HCT116 (cell line): ENCODE results near the gene BAHCC1. TPM values are rescaled to one million over a fixed set of nuclear protein-coding genes. Genes with fewer than 3 reads are reported as not detected.

Source experiments
- ATAC-seq: fragments of 200-7000 bp; cut with Tn5 transposase; 2 replicates; pipeline ENCODE4 v1.9.1; 2020; ENCODE audit warnings: mild to moderate bottlenecking, moderate library complexity
- BruUV-seq: library from RNA; stranded (reverse); fragments of 400-500 nt; replicated peaks from 2 replicates; lab custom pipeline; 2021; lab: Mats Ljungman, UMichigan
- CTCF ChIA-PET: fragments of 300-600 bp; sonication (Branson Sonifier 250); formaldehyde crosslinking; loops from one replicate; lab custom pipeline; 2021; ENCODE audit warnings: antibody characterized with exemption; lab: Charles Lee
- POLR2A ChIA-PET: fragments of 300-600, 350-600 bp; sonication (Branson Sonifier 250); formaldehyde crosslinking; loops from one replicate; lab custom pipeline; 2021; ENCODE audit warnings: antibody characterized with exemption; lab: Charles Lee
- RAD21 ChIA-PET, 2 experiments: fragments of 300-600 bp; sonication (Branson Sonifier 250); formaldehyde crosslinking; loops; one replicate each; lab custom pipeline; 2023; ENCODE audit warnings: low total read pairs in 2 of 2; ENCODE audit not compliant: uncharacterized antibody in 2 of 2, unreplicated experiment in 2 of 2, low non-redundant PET in 1 of 2; lab: Charles Lee
- DNase-seq: peaks from one replicate; pipeline ENCODE4 v3.0.0-alpha.2; 2010; ENCODE audit warnings: low read depth, low spot score
- H2AFZ ChIP-seq: fragments of 200-600 bp; shearing (Covaris generic), sonication (generic); 2 replicates; pipeline ENCODE4 v1.6.1; 2017; ENCODE audit warnings: low read depth, mixed run types, mixed read lengths, antibody characterized with exemption, low read length; ENCODE audit not compliant: poor library complexity, severe bottlenecking
- H3K27ac ChIP-seq: 2 replicates; pipeline ENCODE4 v1.5.1; 2012; ENCODE audit warnings: low read depth, low read length
- H3K27me3 ChIP-seq: fragments of 200-600 bp; sonication (generic); 2 replicates; pipeline ENCODE4 v1.6.1; 2016; ENCODE audit warnings: mixed run types, low read length, mixed read lengths; ENCODE audit not compliant: insufficient read depth
- H3K36me3 ChIP-seq, 2 experiments: fragments of 200-500 bp in 1 of 2; fragments of 200-600 bp in 1 of 2; sonication (Bioruptor generic) in 1 of 2; sonication (generic) in 1 of 2; 2 replicates each; pipeline versions ENCODE4 v1.5.1 to v1.6.1; 2014 to 2016; ENCODE audit warnings: low read length in 2 of 2, inconsistent platforms in 1 of 2, mixed read lengths in 1 of 2, mixed run types in 1 of 2; ENCODE audit not compliant: insufficient read depth in 2 of 2, control insufficient read depth in 1 of 2
- H3K4me1 ChIP-seq, 2 experiments: fragments of 200-600 bp in 1 of 2; sonication (generic) in 1 of 2; 2 replicates each; pipeline versions ENCODE4 v1.5.1 to v1.6.1; 2012 to 2017; ENCODE audit warnings: low read length in 2 of 2, inconsistent platforms in 1 of 2, mild to moderate bottlenecking in 1 of 2, mixed read lengths in 1 of 2, mixed run types in 1 of 2, moderate library complexity in 1 of 2; ENCODE audit not compliant: insufficient read depth in 2 of 2, control insufficient read depth in 1 of 2
- H3K4me2 ChIP-seq: fragments of 200-600 bp; sonication (generic); 2 replicates; pipeline ENCODE4 v1.6.1; 2017; ENCODE audit warnings: mixed run types, low read length, mixed read lengths
- H3K4me3 ChIP-seq, 2 experiments: fragments of 200-600 bp in 1 of 2; sonication (generic) in 1 of 2; replicated peaks in 1 of 2; 2 replicates each; pipeline ENCODE4 v1.5.1; 2011 to 2016; ENCODE audit warnings: low read length in 2 of 2, control low read depth in 1 of 2, low read depth in 1 of 2, mild to moderate bottlenecking in 1 of 2, mixed read lengths in 1 of 2, mixed run types in 1 of 2
- H3K79me2 ChIP-seq: fragments of 200-600 bp; sonication (generic); 2 replicates; pipeline ENCODE4 v1.6.1; 2017; ENCODE audit warnings: mild to moderate bottlenecking, mixed run types, low read length, moderate library complexity, mixed read lengths; ENCODE audit not compliant: insufficient read depth
- H3K9ac ChIP-seq: fragments of 200-600 bp; sonication (generic); 2 replicates; pipeline ENCODE4 v1.6.1; 2016; ENCODE audit warnings: low read length, mixed read lengths
- H3K9me2 ChIP-seq: fragments of 200-600 bp; sonication (generic), shearing (Covaris generic); 2 replicates; pipeline ENCODE4 v1.6.1; 2017; ENCODE audit warnings: mixed run types, mild to moderate bottlenecking, moderate library complexity; ENCODE audit not compliant: insufficient read depth
- H3K9me3 ChIP-seq, 2 experiments: fragments of 200-500 bp in 1 of 2; fragments of 200-600 bp in 1 of 2; sonication (Bioruptor generic) in 1 of 2; sonication (generic) in 1 of 2; 2 replicates each; pipeline ENCODE4 v1.6.1; 2014 to 2017; ENCODE audit warnings: low read length in 2 of 2, mixed read lengths in 2 of 2, inconsistent platforms in 1 of 2, low read depth in 1 of 2, mild to moderate bottlenecking in 1 of 2, mixed run types in 1 of 2, moderate library complexity in 1 of 2; ENCODE audit not compliant: control insufficient read depth in 1 of 2, insufficient read depth in 1 of 2
- H4K20me1 ChIP-seq: fragments of 200-600 bp; sonication (generic), shearing (Covaris generic); 2 replicates; pipeline ENCODE4 v1.6.1; 2017; ENCODE audit warnings: mixed run types, mild to moderate bottlenecking, moderate library complexity; ENCODE audit not compliant: insufficient read depth
- CBX3 ChIP-seq: IDR thresholded peaks from 2 replicates; pipeline ENCODE4 v1.6.1; 2012; ENCODE audit warnings: low read depth
- ELF1 ChIP-seq: IDR thresholded peaks from 2 replicates; pipeline ENCODE4 v1.6.1; 2012; ENCODE audit warnings: low read depth, borderline replicate concordance
- EZH2phosphoT487 ChIP-seq: fragments of 200-600 bp; IDR thresholded peaks from 2 replicates; pipeline ENCODE4 v1.6.1; 2018; ENCODE audit warnings: antibody characterized with exemption, borderline replicate concordance
- FOSL1 ChIP-seq: IDR thresholded peaks from 2 replicates; pipeline ENCODE4 v1.6.1; 2012; ENCODE audit warnings: low read depth
- JUND ChIP-seq: IDR thresholded peaks from 2 replicates; pipeline ENCODE4 v1.6.1; 2012
- POLR2A ChIP-seq: IDR thresholded peaks from 2 replicates; pipeline ENCODE4 v1.7.0; 2011; ENCODE audit warnings: borderline replicate concordance; ENCODE audit not compliant: insufficient read depth, insufficient read length; ENCODE audit errors: extremely low read depth
- RAD21 ChIP-seq: IDR thresholded peaks from 2 replicates; pipeline ENCODE4 v1.6.1; 2012; ENCODE audit warnings: low read depth, mild to moderate bottlenecking
- SIN3A ChIP-seq: IDR thresholded peaks from 2 replicates; pipeline ENCODE4 v1.6.1; 2012; ENCODE audit warnings: low read depth
- SP1 ChIP-seq: IDR thresholded peaks from 2 replicates; pipeline ENCODE4 v1.6.1; 2012; ENCODE audit warnings: low read depth
- SRF ChIP-seq: IDR thresholded peaks from 2 replicates; pipeline ENCODE4 v1.6.1; 2012; ENCODE audit warnings: low read depth
- YY1 ChIP-seq: IDR thresholded peaks from 2 replicates; pipeline ENCODE4 v1.6.1; 2011; ENCODE audit warnings: low read length, low read depth, moderate library complexity, mild to moderate bottlenecking; ENCODE audit not compliant: insufficient replicate concordance; ENCODE audit errors: extremely low read depth
- ZFX ChIP-seq: fragments of 450-650 bp; IDR thresholded peaks from 2 replicates; pipeline ENCODE4 v1.6.1; 2017
- intact Hi-C: fragments of 100-400 bp; cut with micrococcal nuclease; formaldehyde crosslinking; loops from 2 replicates; pipeline ENCODE4 v1.10.0; 2022
- total RNA-seq: library from RNA; stranded (reverse); gene quantifications from one replicate; pipeline ENCODE4 v1.2.1, GENCODE V29; 2021; ENCODE audit not compliant: unreplicated experiment
- TF ChIP-seq, protein P1 (sequence below): IDR thresholded peaks from 2 replicates; pipeline ENCODE4 v1.6.1; 2012
- TF ChIP-seq, protein P2 (sequence below): IDR thresholded peaks from 2 replicates; pipeline ENCODE4 v1.6.1; 2011; ENCODE audit warnings: mild to moderate bottlenecking, low read length, moderate library complexity; ENCODE audit not compliant: insufficient replicate concordance; ENCODE audit errors: extremely low read depth

Gene BAHCC1
- total RNA-seq, 1 experiment from 2014 or later = 45.2 TPM

DNA sequence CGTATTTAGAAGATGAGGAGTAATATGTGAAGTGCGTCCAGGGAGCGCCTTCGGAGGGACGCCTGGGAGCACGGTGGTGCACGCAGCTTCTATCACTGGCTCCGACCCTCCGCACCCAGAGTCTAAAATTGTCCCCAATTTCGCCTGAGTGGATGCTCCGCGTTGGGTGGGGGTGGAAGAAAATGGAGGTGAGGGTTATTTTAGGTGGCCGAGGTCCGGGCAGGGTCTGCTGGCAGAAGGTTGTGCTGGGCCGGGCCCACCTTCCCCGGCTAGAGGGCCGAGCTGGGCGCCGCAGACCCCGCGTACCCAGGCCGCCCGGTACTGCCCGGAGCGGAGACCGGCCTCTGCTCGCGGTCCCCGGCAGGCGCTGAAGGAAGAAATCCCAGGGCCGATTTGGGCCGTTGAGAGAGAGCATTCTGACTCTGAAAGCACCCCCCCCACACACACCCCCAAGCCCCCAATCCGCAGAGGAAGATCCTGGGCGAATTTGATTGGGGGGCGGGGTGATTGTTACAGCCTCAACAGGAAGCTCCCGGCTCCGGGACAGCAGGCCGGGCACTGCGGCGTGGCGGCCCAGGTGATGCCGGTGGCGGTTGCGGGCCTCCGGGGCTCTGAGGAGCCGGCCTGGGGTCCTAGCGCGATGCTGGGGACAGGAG lies 3.0 kb downstream of the BAHCC1 start:
- H3K27ac ChIP-seq = peak overlapping the region; percentile 99
- CTCF ChIA-PET = interaction anchor here (0.6 to 2.7 kb wide), 6 partner anchors 43 to 106 kb away, joined by 3 to 15 read pairs (median 4); partner anchors contain the start of gene SLC38A10
- ATAC-seq = no peak
- RAD21 ChIA-PET = interaction anchor here (0.6 to 1.8 kb wide), 4 partner anchors 31 to 107 kb away, joined by 3 to 11 read pairs (median 6); partner anchors contain the start of gene SLC38A10 (in 1 of the 2)
- no peaks in the 10 kb centered on the region; a peak in 1 of 4 replicates for H3K36me3 ChIP-seq
- no peak for DNase-seq
- no peaks in the 10 kb centered on the region for H3K27me3 ChIP-seq
- H3K9me2 ChIP-seq = no peaks in the 10 kb centered on the region
- POLR2A ChIA-PET = interaction anchor here (0.6 to 2.4 kb wide), 11 partner anchors 18 to 834 kb away, joined by 3 to 11 read pairs (median 4); partner anchors contain the start of gene SLC38A10
- H3K4me1 ChIP-seq = peaks cover 31 to 46% of the 10 kb centered on the region in 2 experiments
- no TSS peak for BruUV-seq
- TF ChIP-seq POLR2A = peak; percentile 65
- no peak for TF ChIP-seq FOSL1
- no peak for TF ChIP-seq YY1
- peak; percentile 83 for TF ChIP-seq ZFX
- TF ChIP-seq SIN3A = no peak
- no peak for TF ChIP-seq EZH2phosphoT487
- TF ChIP-seq JUND = no peak
- TF ChIP-seq, protein P1, sequence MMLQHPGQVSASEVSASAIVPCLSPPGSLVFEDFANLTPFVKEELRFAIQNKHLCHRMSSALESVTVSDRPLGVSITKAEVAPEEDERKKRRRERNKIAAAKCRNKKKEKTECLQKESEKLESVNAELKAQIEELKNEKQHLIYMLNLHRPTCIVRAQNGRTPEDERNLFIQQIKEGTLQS = no peak
- TF ChIP-seq RAD21 = no peak
- no peak for TF ChIP-seq SP1
- no peak for TF ChIP-seq ELF1
- TF ChIP-seq, protein P2, sequence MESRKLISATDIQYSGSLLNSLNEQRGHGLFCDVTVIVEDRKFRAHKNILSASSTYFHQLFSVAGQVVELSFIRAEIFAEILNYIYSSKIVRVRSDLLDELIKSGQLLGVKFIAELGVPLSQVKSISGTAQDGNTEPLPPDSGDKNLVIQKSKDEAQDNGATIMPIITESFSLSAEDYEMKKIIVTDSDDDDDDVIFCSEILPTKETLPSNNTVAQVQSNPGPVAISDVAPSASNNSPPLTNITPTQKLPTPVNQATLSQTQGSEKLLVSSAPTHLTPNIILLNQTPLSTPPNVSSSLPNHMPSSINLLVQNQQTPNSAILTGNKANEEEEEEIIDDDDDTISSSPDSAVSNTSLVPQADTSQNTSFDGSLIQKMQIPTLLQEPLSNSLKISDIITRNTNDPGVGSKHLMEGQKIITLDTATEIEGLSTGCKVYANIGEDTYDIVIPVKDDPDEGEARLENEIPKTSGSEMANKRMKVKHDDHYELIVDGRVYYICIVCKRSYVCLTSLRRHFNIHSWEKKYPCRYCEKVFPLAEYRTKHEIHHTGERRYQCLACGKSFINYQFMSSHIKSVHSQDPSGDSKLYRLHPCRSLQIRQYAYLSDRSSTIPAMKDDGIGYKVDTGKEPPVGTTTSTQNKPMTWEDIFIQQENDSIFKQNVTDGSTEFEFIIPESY = no peak
- no peak for TF ChIP-seq SRF
- no peak for TF ChIP-seq CBX3
- H3K79me2 ChIP-seq = peaks cover 72% of the 10 kb centered on the region
- peak overlapping the region; percentile 82 to 83 for H3K4me3 ChIP-seq
- no peak overlapping the region for H2AFZ ChIP-seq
- H3K4me2 ChIP-seq = peak overlapping the region; percentile 78
- H4K20me1 ChIP-seq = no peaks in the 10 kb centered on the region
- intact Hi-C loops = no loop called here
- peak overlapping the region; percentile 95 for H3K9ac ChIP-seq
- no peaks in the 10 kb centered on the region for H3K9me3 ChIP-seq
